ENCODE results near the gene CALB2. TPM values are rescaled to one million over a fixed set of nuclear protein-coding genes. Genes with fewer than 3 reads are reported as not detected.

CALB2 gene
- total and polyA plus RNA-seq, 2 of the 4 experiments (the other 2 are of a cell fraction): 0.18 to 0.32 TPM

- no peak overlapping the region for H4K8ac ChIP-seq (ENCODE audit: low read depth in 2 of 2, low read length in 2 of 2)
- H2BK15ac ChIP-seq (ENCODE audit: low read depth, low read length): no peak overlapping the region
- no peak overlapping the region for H2BK5ac ChIP-seq (ENCODE audit: low read depth, low read length, poor library complexity, severe bottlenecking)
- no peak overlapping the region for H2AFZ ChIP-seq (replicated peaks; ENCODE audit: low read length, poor library complexity)
- H3K4ac ChIP-seq (ENCODE audit: low read depth, low read length): no peak overlapping the region
- no peak overlapping the region for H3K56ac ChIP-seq (ENCODE audit: extremely low read depth, insufficient read depth, low read length)
- H4K5ac ChIP-seq (ENCODE audit: low read depth, low read length): no peak overlapping the region
- H4K20me1 ChIP-seq (ENCODE audit: insufficient read depth, low read length): no peaks in the 10 kb centered on the region
- H3K14ac ChIP-seq (replicated peaks; ENCODE audit: low read depth, low read length): no peak overlapping the region
- no peak overlapping the region for H3K4me3 ChIP-seq (ENCODE audit: insufficient read depth, low read depth, low read length)
- WGBS, 2 experiments (ENCODE audit: extremely low coverage in 2 of 2, insufficient read length in 1 of 2): no CpG with 5 or more reads among the region's 3 CpGs
- intact Hi-C loops (cut with micrococcal nuclease): no loop called here
- BruUV-seq (replicated peaks): no TSS peak
- ChIA-PET POLR2A (ENCODE audit: unreplicated experiment) (no interaction called here), CTCF (no interaction called here)
- H2BK120ac ChIP-seq (ENCODE audit: low read depth, low read length): no peak overlapping the region
- DNase-seq (no peak), ATAC-seq (ENCODE audit: low read depth) (no peak)
- H2AK9ac ChIP-seq (replicated peaks; ENCODE audit: low read depth, low read length, poor library complexity): no peak overlapping the region
- peaks cover 15% of the 10 kb centered on the region for H3K27me3 ChIP-seq (ENCODE audit: control insufficient read depth, insufficient read depth, low read length)
- H3K27ac ChIP-seq (ENCODE audit: insufficient read depth, low read length): no peak overlapping the region
- in situ Hi-C loops (cut with MboI; ENCODE audit: low sequenced_read_pairs): no loop called here
- no peak overlapping the region for H4K91ac ChIP-seq (ENCODE audit: insufficient read depth, low read depth, low read length)
- no peak overlapping the region for H3K18ac ChIP-seq (ENCODE audit: low read depth, low read length)
- H3K36me3 ChIP-seq (ENCODE audit: control insufficient read depth, insufficient read depth, low read length): no peaks in the 10 kb centered on the region
- TF ChIP-seq NFE2L2 (IDR thresholded peaks at IDR 0.05; ENCODE audit: low read depth, low read length) (no peak), RFX5 (IDR thresholded peaks at IDR 0.05; ENCODE audit: low read depth, low read length) (no peak), SMC3 (IDR thresholded peaks at IDR 0.05; ENCODE audit: low read depth, low read length) (no peak), RCOR1 (IDR thresholded peaks at IDR 0.05; ENCODE audit: insufficient replicate concordance, low read length) (no peak), CHD1 (IDR thresholded peaks at IDR 0.05; ENCODE audit: low read depth, low read length) (no peak), MAFK (IDR thresholded peaks at IDR 0.05; ENCODE audit: low read depth, low read length) (no peak), USF2 (IDR thresholded peaks at IDR 0.05; ENCODE audit: low read depth, low read length) (no peak), CEBPB (IDR thresholded peaks at IDR 0.05; ENCODE audit: low read depth, low read length) (no peak), ELK1 (IDR thresholded peaks at IDR 0.05; ENCODE audit: borderline replicate concordance, low read depth, low read length) (no peak)
- H3K4me1 ChIP-seq (ENCODE audit: control insufficient read depth, insufficient read depth, low read length): no peaks in the 10 kb centered on the region
- no peak overlapping the region for H3K9ac ChIP-seq (ENCODE audit: low read depth, low read length)
- no peaks in the 10 kb centered on the region for H3K79me1 ChIP-seq (ENCODE audit: low read depth in 1 of 2, low read length in 2 of 2)
- H2BK20ac ChIP-seq (ENCODE audit: low read depth, low read length): no peak overlapping the region
- no peak overlapping the region for H3K23ac ChIP-seq (ENCODE audit: low read depth, low read length)
- H2AK5ac ChIP-seq (ENCODE audit: low read depth, low read length): no peak overlapping the region
- dilution Hi-C loops (cut with HindIII; ENCODE audit: low sequenced_read_pairs, unreplicated experiment): no loop called here
- H3K4me2 ChIP-seq (ENCODE audit: low read depth, low read length): no peak overlapping the region
- H3K9me3 ChIP-seq (ENCODE audit: control insufficient read depth, insufficient read depth, low read length): no peaks in the 10 kb centered on the region
- H3K9me1 ChIP-seq (ENCODE audit: insufficient read depth, low read length): no peaks in the 10 kb centered on the region
These were observed 71.1 kb downstream of the CALB2 start for GRCh38 chr16:71429581-71429980.
